DMS 273 treated with DMSO at 0.1 percent for 48 hours (cell line): Measurements from ENCODE around the gene ANKS1B.
"Not testable (repeated sequence)": the region's sequence is repeated elsewhere in the genome, so short reads cannot be mapped to it uniquely, and the experiment has no call there.

Experiments used
- DNase-seq: peaks from one replicate; lab custom pipeline; 2025; lab: John Stamatoyannopoulos, UW

Gene ANKS1B

DNA sequence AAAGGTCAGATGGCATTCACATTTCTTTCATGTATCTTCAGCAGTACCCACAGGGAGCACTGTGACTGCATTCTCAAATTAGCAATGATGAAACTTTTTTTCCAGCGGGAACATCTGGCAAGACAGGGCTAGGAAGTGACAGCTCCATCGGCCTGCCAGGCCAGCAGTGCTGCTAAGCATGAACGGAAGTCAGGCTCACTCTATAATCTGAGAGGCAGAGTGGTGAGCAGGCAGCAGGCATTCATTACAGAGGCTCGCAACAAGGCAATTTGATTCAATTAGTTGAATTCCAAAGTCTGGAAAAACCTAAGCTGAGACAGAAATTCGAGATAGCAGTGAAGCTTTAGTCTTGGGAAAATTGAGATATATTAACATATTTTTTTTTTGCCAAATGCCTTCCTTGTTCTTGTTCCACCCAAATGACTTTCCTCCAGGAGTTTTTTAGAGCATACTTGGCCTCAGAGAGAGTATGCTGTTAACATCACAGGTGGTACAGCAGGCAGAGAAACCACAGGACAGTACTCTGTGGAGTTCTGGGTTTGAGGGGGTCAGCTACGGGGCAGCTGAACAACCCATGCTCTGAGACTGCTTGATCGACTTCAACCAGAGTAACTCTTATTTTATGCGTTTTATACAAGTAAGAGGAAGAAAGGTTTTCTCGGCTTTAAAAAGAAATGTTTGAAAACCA, 924.8 kb downstream of the ANKS1B start:
- no peak for DNase-seq

- DNase-seq, result no peak
Measured at GRCh38 chr12:99057670-99058069, 927.1 kb downstream of the ANKS1B start.

GRCh38 chr12:99056186-99056585, 928.5 kb downstream of the ANKS1B start:
- DNase-seq, result no peak

DNA sequence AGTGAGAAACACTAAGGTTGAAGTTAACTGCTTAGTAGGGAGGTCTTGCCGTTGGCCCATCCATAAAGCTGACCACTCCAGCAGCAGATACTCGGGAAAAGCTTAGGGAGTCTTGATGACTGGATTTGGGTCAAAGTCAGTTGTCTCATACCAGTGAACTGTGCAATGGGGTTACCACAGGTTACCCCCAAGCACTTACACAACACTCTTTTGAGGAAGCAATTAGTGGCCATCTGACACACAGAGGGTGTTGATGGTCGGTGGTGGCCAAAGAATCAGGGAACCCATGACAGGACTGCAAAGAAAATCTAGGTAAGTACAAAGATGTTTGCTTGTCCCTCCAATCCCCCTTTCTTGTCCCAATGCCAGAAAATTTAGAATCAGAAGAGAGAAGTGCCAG, 929.4 kb downstream of the ANKS1B start:
- DNase-seq, result no peak

DNA sequence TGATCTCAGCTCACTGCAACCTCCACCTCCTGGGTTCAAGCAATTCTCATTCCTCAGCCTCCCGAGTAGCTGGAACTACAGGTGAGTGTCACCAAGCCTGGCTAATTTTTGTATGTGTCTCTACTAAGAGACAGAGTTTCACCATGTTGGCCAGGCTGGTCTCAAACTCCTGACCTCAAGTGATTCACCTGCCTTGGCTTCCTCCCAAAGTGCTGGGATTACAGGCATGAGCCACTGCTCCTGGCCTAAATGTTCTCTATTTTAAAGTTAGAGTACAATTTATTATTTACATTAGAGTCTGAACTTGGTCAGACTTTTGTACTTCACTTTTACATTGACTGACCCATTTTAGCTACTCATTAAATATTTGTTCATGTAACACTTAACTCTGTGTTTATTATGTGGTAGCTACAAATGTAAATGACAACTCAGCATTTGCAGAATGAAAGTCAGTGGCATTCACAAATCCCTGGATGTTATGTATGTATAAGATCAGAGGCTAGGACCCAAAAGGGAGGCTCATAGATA, 930.1 kb downstream of the ANKS1B start:
- DNase-seq, result no peak

DNA sequence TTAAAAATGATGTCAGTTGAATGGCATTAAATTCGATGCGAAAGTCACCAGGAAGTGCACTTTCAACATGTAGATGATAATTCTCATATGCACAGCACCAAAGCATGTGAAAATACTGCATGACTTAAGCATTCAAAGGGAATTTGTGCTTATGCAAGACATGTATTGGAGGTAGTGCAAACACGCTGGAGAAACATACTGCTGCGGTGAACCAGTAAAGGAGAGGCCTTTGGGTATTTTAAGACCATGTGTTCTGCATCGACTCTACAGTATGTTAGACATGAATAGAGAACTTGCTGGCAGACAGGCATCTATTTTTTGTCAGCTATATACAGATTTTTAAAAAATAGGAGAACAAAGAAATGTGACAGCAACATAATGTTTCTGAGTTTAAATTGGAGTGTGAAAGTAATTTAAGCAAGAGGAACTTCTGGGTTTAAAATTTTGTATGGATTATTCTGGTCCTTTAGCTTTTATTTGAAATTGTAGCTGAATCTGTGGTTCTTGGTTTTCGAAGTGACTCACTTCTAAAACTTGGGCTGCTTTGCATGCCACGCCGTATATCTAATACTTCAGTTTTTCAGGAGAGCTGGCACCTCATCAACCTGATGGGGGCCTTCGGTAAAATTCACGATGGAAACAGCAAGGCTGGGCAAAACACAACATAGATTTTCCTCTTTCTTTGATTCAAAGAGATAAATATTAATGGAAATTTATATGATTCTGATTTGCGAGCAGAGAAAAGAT, 930.9 kb downstream of the ANKS1B start:
- DNase-seq, result no peak

DNA sequence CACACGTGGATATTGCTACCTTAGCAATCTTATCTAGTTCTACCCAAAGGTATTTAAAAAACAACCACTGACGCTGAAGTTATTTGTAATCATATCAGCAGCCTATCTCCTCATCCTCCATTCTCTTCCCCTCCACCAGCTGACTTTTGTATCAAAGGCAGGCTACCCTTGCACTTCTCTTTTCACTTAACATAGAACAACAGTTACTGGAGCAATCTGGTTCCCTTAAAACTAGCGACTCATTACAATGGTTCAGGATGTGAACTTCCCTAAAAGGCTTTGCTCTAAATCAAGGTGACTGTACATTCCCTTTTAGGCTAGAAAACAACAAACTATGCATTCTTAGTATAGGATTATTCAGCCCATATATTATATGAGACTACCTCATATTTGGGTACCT, 935.0 kb downstream of the ANKS1B start:
- no peak for DNase-seq

- DNase-seq, result no peak
Measured at GRCh38 chr12:99045158-99045557, 939.6 kb downstream of the ANKS1B start.

- DNase-seq, result no peak
Measured at GRCh38 chr12:99043319-99043914, 941.3 kb downstream of the ANKS1B start.

- no peak for DNase-seq
Measured at GRCh38 chr12:99042226-99042625, 942.5 kb downstream of the ANKS1B start.

- DNase-seq, result no peak
Measured at GRCh38 chr12:99039367-99040120, 945.2 kb downstream of the ANKS1B start.

DNA sequence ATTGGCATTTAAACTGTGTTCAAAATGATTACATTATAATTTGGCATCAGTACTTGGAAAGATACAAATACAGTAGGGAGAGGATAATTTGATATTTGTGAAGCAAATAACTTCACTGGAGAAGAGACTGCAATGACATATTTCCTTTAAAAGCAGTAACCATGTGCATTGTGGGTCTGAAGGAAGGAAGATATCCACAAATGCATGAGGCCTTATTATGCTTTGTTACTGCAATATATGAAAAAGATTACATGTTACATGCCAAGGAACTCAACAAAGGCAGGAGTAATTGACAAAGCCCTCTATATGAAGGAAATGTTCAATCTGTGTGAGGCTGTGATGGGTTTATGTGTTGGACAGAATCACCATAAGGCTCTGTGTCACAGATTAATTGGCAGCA, 948.2 kb downstream of the ANKS1B start:
- no peak for DNase-seq

GRCh38 chr12:99035803-99036202, 948.9 kb downstream of the ANKS1B start:
- DNase-seq, result no peak

- DNase-seq, result not testable (repeated sequence)
Measured at GRCh38 chr12:99034201-99034600, 950.5 kb downstream of the ANKS1B start.

DNA sequence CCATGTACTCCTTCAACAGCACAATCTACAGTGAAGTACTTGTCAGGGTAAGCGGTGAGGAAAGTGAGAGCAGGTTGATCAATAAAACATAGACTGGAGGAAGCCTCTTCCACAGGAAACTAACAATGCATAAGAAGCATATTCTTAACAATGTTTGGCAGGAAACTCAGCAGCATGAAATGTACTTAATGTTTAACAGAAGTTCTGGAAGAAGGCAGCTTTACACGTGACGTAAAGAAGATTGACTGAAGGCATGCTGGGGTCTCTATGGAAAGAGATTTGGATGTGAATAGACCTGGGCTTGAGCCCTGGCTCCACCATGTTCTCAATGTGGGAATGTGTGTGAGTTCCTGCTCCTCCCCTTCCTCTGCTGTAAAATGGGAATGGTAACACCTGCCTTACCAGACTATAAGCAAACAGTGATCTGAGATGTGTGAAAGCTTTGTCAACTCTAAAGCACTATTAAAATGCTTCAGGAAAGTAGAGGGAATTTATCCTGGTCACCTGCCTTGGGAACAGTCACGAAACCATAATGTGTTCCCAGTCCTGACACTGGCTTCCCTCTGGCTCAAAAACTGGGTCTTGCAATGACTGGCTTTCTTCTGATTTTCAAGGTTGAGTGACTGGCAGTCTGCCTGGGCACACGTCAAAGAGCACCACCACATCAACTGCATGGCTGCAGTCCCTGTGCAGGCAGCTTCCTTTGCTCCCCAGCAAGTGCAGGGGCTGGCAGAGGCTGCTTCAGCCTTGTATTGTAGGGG, 955.0 kb downstream of the ANKS1B start:
- no peak for DNase-seq

GRCh38 chr12:99027461-99027860, 957.3 kb downstream of the ANKS1B start:
- DNase-seq, result no peak

- no peak for DNase-seq
Measured at GRCh38 chr12:99027055-99027393, 957.7 kb downstream of the ANKS1B start.

- no peak for DNase-seq
Measured at GRCh38 chr12:99026332-99027054, 958.2 kb downstream of the ANKS1B start.

- DNase-seq, result no peak
Measured at GRCh38 chr12:99024870-99025269, 959.9 kb downstream of the ANKS1B start.

GRCh38 chr12:99024191-99024590, 960.5 kb downstream of the ANKS1B start:
- no peak for DNase-seq

DNA sequence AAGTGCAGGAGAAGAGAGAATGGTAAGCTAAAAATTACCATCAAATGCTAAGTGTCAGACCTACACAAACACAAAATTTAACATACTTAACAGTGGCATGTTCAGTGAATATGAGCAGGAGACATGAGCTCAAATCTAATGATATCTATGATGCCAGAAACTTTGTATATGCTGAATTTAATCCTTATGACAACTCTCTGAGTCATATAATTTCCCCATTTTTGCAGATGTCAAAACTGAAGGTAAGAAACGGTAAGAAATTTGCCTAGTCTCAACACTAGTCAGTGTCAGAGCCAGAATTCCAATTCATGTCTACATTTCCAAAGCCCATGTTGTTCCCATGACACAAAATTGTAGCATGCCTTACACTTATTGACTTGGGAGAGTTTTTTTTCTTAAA, 963.9 kb downstream of the ANKS1B start:
- DNase-seq, result no peak
